Calu3 (cell line): ENCODE measurements around the gene BTN1A1. TPM values are rescaled to one million over a fixed set of nuclear protein-coding genes. Genes with fewer than 3 reads are reported as not detected.
A peak's percentile ranks its signal among the peaks of the same experiment; 100 is the strongest.

ENCODE experiments used
- BruUV-seq: library from RNA; stranded (reverse); fragments of 400-500 nt; replicated peaks from 2 replicates; lab custom pipeline; 2021; lab: Mats Ljungman, UMichigan
- CTCF ChIA-PET: fragments of 300-600 bp; sonication (Branson Sonifier 250); formaldehyde crosslinking; loops from one replicate; lab custom pipeline; 2022; ENCODE audit warnings: antibody characterized with exemption; lab: Charles Lee
- DNase-seq: peaks from one replicate; pipeline ENCODE4 v3.0.0; 2022
- H3K27ac Mint-ChIP-seq: one replicate; pipeline ENCODE4 v1.8.0; 2022; ENCODE audit warnings: mixed read lengths; ENCODE audit not compliant: unreplicated experiment
- H3K27me3 Mint-ChIP-seq: one replicate; pipeline ENCODE4 v1.8.0; 2022; ENCODE audit warnings: mixed read lengths; ENCODE audit not compliant: unreplicated experiment
- H3K36me3 Mint-ChIP-seq: one replicate; pipeline ENCODE4 v1.8.0; 2022; ENCODE audit warnings: mild to moderate bottlenecking, moderate library complexity, mixed read lengths; ENCODE audit not compliant: insufficient read depth, unreplicated experiment
- H3K4me1 Mint-ChIP-seq: one replicate; pipeline ENCODE4 v1.8.0; 2022; ENCODE audit warnings: mild to moderate bottlenecking, low read depth, mixed read lengths; ENCODE audit not compliant: unreplicated experiment
- H3K4me3 Mint-ChIP-seq: one replicate; pipeline ENCODE4 v1.8.0; 2022; ENCODE audit warnings: mild to moderate bottlenecking, low read depth, moderate library complexity, mixed read lengths; ENCODE audit not compliant: unreplicated experiment
- H3K9me3 Mint-ChIP-seq: one replicate; pipeline ENCODE4 v1.8.0; 2022; ENCODE audit warnings: low read depth, mixed read lengths; ENCODE audit not compliant: unreplicated experiment
- CTCF ChIP-seq: fragments of 200-600 bp; IDR thresholded peaks from one replicate; pipeline ENCODE4 v1.8.0; 2022; ENCODE audit warnings: antibody characterized with exemption; ENCODE audit not compliant: unreplicated experiment
- intact Hi-C: fragments of 100-400 bp; cut with micrococcal nuclease; formaldehyde crosslinking; loops from one replicate; pipeline ENCODE4 v1.10.0; 2022; ENCODE audit not compliant: unreplicated experiment
- total RNA-seq: library from RNA; stranded (reverse); gene quantifications from 2 replicates; pipeline ENCODE4 v1.2.3, GENCODE V29; 2022

The BTN1A1 gene
- total RNA-seq, 1 experiment from 2014 or later = not detected

- Mint-ChIP-seq H3K4me1 (no peaks in the 10 kb centered on the region), H3K9me3 (no peaks in the 10 kb centered on the region), H3K4me3 (no peak overlapping the region), H3K27ac (no peak overlapping the region), H3K36me3 (peaks cover 16% of the 10 kb centered on the region), H3K27me3 (no peaks in the 10 kb centered on the region)
- no TSS peak for BruUV-seq
- CTCF ChIA-PET = interaction anchor here (0.6 kb wide), 1 partner anchor 244 kb away, joined by 9 read pairs; no protein-coding TSS in a partner anchor
- intact Hi-C loops = no loop called here
- no peak for DNase-seq
- no peak for TF ChIP-seq CTCF
Observed at GRCh38 chr6:26516481-26517427, 16.7 kb downstream of the BTN1A1 start.

DNA sequence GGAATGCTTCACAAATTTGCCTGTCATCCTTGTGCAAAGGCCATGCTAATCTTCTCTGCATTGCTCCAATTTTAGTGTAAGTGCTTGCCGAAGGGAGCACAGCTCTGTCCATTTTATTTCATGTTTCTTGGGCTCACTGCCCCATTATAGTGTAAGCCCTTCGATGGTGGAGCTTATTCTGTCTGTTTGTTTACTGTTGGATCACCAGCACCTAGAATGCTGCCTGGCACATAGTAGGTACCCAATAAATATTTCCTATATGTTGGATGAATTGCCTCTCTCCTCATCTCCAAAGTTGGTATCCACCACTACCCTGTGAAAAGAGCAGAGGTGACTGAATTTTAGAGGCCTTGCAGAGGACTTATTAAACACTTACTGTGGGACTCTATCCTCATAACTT is 19.3 kb downstream of the BTN1A1 start:
- TF ChIP-seq CTCF = no peak
- intact Hi-C loops = no loop called here
- DNase-seq = no peak
- Mint-ChIP-seq H3K4me3 (no peak overlapping the region), H3K4me1 (peaks cover 11% of the 10 kb centered on the region), H3K36me3 (peaks cover 29% of the 10 kb centered on the region), H3K9me3 (no peaks in the 10 kb centered on the region), H3K27ac (no peak overlapping the region), H3K27me3 (no peaks in the 10 kb centered on the region)
- no TSS peak for BruUV-seq
- CTCF ChIA-PET = interaction anchor here (0.6 kb wide), 1 partner anchor 49 kb away, joined by 3 read pairs; no protein-coding TSS in a partner anchor

DNA sequence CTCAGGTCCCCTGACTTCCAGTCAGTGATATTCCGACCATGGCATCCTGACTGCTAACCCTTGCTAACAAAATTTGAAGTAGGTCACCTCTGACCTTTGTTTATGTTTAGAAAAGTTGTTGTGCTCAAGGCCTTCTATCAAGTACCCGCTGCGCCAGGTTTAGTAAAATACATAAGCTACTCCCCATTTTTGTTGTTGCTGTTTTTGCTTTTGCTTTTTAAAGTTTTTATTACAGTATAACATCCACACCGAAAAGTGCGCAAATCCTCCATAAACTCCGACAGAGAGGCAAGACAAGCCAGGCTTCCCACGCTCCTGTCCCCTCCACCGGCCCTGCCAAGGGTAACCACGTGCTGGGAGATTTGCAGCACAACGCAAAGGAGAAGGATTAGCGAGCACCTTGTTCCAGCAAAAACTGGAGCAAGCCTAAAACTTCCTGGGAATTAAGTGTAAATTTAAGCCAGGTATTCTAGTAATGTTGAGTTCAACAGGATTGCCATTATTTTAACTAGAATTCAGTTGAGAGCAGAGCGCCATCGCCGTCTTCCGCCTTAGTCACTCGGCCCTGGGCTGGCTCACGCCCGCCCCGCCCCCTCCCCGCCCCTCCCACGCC is 20.2 kb downstream of the BTN1A1 start:
- no peak for DNase-seq
- peaks cover 29% of the 10 kb centered on the region for H3K36me3 Mint-ChIP-seq
- H3K4me3 Mint-ChIP-seq = peak overlapping the region; percentile 56
- peaks cover 17% of the 10 kb centered on the region for H3K4me1 Mint-ChIP-seq
- TF ChIP-seq CTCF = no peak
- intact Hi-C loops = no loop called here
- no peaks in the 10 kb centered on the region for H3K27me3 Mint-ChIP-seq
- CTCF ChIA-PET = interaction anchor here (0.8 to 2.1 kb wide), 4 partner anchors 13 to 75 kb away, joined by 3 to 6 read pairs (median 4); no protein-coding TSS in a partner anchor
- no peaks in the 10 kb centered on the region for H3K9me3 Mint-ChIP-seq
- peak overlapping the region; percentile 73 for H3K27ac Mint-ChIP-seq
- TSS peak; percentile 86 for BruUV-seq

- CTCF ChIA-PET = interaction anchor here (0.8 to 2.1 kb wide), 5 partner anchors 12 to 132 kb away, joined by 3 to 6 read pairs (median 3); no protein-coding TSS in a partner anchor
- no peak for TF ChIP-seq CTCF
- DNase-seq = peak; percentile 88
- Mint-ChIP-seq H3K4me1 (peaks cover 17% of the 10 kb centered on the region), H3K27me3 (no peaks in the 10 kb centered on the region), H3K4me3 (peak overlapping the region; percentile 56), H3K27ac (peak overlapping the region; percentile 73), H3K9me3 (no peaks in the 10 kb centered on the region), H3K36me3 (peaks cover 29% of the 10 kb centered on the region)
- intact Hi-C loops = no loop called here
- no TSS peak for BruUV-seq
Observed at GRCh38 chr6:26520850-26521599, 20.9 kb downstream of the BTN1A1 start.
